NCI-H524 treated with DMSO at 0.1 percent for 48 hours (cell line): ENCODE measurements around the gene PCDHGC5.

Source experiments
- DNase-seq: peaks from one replicate; lab custom pipeline; 2025; lab: John Stamatoyannopoulos, UW

The PCDHGC5 gene

DNA sequence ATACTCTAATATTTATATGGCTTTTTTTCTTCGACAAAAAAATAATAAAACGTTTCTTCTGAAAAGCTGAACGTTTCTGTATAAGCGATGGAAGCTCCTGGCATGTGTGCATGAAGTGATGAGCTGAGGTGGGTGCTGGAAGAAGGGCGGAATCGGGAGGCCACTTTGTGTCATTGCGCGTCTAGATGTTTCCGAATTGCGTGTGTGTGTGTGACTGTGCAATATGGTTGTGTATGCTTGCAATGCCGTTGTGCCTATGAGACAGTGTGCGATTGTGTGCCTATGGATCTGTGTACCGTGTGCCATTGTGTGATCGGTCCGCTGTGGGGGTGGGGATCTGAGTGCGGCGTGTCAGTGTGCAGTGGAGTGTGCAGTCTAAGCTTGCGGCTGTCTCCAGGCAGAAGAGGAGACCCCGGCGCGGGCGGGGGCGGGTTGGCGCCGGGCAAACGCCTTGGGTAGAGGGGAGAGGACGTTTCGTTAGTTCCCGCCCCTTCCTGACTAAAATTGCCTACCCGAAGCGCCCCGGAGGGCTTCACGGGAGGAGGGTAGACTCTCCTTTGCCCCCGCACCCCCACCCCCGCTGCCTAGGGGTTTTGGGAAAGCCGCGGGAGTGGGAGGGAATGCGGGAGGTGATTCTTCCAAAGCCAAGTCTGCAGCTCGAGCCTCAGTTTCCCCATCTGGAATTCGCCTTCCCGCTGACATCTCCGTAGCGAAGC lies 24.2 kb downstream of the PCDHGC5 start:
- no peak for DNase-seq

DNA sequence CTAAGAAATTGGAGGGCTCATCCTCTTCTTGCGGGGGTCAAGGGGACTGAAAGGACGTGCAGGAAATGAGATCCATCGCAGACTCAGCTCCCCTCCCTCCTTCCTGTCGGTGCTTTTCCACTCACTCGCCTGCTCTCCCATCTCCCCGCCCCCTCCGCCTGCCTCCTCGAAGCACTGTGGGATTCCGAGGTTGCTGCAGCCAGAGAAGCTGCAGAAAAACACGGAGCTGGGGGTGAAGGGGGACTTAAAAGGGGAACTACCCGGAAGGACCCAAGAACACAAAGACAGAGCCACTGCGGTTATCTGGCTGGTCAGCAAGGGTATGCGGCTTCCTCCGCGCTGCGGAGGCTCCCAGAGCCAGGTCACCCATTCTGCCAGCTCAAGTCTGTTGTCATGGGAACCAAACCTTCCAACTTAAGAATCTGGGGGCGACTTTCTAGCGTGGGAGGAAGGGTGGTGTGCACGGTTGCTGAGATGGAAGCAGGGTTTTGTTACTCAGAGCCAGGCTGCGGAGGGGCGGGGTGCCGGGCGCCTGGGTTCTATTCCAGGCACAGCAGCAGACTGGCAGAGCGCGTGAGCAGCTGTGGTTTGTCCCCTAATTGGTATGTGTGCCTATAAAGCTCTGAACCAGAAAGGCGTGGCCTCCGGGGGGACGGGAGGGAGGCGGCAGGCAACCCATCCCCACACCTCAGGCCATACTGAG lies 24.9 kb downstream of the PCDHGC5 start:
- no peak for DNase-seq

DNA sequence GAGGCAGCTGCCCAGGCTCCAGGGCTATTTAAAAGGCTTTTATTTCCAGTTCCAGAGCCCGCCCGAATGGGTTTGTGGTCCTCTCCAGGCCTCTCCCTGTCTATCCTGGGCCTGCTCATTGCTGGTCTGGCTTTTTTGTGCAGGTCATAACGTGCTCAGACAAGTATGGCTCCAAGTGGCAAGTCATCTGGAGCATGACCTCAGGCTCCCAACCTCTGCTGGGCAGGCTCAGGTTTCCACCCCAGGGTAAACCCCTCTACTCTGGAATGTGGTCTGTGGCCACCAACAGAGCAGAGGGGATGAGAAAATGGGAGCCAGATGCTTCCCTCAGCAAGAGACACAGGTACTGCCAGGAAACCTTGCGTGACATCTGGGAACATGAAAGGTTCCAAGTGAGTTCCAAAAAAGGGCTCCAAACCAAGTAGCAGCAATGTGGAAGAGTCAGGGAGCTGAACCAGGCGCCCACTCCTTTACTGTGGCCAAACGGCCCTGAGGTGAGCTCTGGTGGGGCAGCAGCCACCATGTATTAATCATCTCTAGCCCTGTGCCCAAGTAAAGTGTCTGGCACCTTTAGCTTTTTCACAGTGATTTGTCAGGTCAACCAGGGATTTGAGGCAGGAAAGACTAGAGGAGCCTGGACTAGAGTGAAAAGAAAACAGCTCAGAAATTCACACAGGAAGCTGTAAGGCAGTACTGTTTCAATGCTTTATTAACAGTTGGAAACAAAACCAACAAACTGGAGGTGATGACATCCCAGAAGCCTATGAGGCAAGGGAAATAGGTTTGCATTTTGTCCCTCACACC lies 25.7 kb downstream of the PCDHGC5 start:
- no peak for DNase-seq

DNA sequence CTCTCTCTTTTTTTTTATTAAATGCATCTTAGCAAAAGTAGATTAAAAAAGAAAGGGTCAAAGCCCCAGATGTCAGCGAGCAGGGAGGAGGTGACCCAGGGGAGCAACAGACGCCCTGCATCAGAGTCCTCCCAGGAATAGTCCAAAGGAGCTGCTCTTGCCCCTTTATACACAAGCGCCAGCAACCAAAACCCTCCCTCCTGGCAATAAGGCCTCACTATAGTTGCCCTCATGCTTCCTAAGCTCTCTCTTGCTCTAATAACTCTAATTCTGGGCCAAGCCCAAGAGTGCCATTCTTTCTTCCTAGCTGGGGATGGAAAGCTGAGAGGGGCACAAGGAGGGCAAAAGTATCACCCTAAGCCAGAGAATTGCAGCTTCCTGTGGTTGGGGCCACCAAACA lies 26.3 kb downstream of the PCDHGC5 start:
- DNase-seq, result no peak

DNA sequence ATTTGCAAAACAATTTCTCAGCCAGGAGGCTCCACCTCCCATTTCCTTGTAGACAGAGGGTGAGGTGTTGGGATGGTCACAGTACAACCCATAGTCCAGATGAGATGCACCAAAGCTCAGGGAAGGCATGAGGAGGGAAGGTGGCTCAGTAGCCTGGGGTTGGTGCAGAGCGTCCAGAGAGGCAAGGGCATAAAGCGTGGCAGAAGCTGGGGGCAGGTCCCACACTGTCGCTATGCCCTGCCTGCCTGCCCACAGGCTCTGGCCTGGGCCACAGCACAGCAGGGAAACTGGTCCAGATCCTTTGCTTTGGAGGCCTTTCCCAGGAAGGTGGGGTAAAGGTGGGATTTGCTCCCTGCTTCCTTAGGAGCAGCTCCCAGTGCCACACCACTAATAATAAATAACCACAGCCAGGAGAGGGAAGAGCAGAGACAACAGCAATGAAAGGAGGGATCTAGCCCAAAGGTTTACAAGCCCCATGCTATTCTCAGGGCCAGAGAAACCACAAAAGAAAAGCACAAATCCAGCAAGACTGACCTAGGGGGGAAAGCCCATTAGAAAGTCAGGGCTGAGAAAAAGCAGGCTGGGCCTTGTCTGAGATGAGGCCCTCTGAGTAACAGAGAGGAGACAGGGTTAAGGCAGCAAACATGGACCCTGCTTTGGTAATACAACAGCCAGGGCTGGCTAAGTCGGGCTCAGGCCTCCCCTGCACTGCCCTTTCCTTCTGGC lies 27.2 kb downstream of the PCDHGC5 start:
- DNase-seq, result no peak

DNA sequence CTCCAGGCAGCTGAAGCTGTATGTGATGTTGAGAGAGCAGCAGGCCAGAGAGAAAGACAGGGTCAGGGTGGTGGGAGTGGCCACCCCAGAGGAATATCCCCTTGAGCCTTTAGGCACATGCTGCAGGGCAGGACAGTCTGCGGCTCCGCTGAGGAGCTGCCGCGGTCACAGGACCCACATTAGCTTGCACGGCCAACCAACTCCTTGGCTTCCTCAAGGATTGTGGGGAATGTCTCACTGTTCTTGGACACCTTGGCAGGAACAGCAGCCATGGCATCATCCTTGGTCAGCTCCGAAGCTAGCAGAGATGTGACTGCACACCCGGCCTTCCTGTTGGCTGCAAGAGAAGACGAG lies 27.8 kb downstream of the PCDHGC5 start:
- no peak for DNase-seq

DNA sequence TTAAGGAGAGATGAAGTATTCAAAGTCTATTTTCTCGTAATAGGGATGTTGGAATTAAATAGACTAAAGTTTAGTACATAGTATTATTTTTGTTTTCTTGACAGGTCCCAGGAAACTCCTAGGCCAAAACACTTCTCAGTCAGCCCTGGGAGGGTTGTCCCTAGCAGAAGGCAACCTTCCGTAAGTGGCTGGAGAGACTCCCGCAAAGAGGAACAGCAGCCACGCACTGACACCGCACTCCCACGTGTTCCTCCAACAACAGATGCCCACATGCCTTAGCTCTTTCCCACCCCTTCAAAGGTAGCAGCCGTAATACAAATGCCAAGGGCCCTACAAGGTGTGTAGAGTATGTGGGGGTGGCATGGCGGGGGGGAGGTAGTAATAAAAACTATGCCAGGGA lies 28.4 kb downstream of the PCDHGC5 start:
- DNase-seq, result no peak

DNA sequence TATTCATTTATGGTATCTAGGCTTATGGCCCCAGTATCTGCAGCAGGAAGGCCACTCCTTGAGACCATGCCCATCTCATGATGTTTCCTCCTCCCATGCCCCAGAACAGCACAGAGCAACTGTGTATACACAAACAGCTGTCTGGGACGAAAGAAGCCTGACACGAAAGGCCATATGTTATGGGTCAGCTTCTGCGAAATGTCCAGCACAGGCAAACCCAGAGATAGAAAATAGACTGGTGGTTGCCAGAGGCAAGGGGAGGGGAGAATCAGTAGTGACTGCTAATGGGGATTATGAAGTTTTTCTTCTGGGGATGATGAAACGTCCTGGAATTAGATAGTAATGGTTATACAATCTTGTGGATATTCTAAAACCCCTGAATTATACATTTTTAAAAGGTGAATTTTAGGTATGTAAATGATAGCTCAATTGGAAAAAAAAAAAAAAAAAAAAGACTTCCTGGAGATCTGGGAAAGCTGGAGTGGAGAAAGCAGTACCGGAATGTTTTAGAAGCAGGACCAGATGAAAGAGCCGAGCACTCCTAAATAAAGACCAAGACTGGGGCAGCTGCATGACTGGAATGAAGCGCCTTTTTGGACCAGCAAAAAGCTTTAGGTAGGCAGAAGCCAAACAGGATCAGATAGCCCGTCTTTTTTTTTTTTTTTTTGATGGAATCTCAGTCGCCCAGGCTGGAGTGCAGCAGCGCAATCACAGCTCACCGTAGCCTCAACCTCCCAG lies 29.2 kb downstream of the PCDHGC5 start:
- no peak for DNase-seq

DNA sequence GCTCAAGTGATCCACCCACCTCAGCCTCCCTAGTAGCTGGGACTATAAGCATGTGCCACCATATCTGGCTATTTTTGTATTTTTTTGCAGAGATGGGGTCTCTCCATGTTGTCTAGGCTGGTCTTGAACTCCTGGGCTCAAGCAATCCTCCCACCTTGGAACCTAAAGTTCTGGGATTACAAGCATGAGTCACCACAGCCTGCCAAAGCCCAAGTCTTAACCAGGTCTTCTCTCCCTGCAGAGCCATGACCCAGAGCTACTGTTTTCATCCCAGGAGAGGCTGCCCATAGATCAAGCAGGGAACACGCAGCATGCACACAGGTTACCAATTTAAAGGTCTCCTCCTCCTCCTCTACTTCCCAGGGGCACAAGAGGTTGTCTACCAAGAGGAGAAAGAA lies 29.7 kb downstream of the PCDHGC5 start:
- no peak for DNase-seq

DNA sequence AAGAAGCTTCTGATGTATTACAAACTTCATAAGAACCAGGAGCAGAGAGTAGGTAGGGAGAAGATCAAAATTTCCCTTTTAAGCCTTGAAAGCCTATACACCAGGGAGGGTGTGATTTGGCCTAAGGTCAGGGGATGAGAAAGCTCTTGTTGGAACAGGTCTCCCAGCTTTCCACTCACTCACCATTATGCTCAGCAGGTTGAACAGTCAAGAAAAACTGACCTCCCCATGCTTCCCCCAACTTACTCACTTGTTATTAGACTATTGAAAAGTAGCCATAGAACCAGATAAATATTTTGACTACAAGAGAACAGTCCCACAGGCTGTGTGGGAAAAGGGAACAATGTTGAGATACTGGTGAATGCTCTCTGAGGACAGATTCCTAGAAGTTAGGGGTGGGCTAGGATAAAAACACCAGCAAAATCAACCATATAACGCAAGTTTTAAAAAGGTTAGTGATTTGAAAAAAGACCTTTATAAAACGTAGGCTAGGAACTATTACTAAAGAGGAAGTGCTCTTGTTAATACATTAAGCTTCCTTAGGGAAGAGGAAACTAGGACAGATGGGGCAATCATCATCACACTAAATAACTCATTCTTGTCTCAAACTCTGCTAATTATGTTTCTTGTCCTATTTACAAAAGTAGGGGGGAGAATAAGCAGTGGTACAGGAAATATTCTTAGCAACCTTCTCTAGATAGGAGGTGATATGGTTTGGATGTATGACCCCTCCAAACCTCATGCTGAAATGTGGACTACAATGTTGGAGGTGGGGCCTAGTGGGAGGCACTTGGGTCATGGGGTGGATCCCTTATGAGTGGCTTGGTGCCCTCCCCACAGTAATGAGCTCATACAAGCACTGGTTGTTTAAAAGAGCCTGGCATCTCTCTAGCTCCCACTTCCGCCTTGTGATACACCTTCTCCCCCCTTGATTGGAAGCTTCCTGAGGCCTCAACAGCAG lies 31.0 kb downstream of the PCDHGC5 start:
- no peak for DNase-seq

DNA sequence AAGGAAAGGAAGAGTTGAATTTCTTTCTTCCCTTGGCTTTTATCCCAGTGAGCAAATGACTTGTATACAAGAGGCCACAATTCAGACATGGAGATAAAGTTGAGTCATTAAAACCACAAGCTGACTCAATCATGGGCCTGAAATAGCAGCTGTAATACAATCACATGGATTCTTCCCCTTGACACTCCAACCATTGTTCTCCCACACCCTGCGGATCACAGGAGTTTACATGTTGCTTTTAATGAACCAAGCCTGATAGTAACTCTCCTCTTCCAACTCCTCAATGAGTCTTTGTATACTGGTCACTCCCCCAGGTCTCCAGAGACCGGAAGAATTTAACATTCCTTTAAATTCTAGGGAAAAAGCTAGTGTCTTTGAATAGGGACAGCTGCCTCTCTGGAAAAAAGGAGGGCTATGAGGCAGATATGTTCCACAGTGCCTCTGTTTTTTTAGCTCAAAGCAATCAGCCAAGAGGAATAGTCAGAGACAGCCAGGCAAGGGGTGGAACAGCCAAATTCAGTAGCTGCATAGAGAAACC lies 32.4 kb downstream of the PCDHGC5 start:
- DNase-seq, result no peak

DNA sequence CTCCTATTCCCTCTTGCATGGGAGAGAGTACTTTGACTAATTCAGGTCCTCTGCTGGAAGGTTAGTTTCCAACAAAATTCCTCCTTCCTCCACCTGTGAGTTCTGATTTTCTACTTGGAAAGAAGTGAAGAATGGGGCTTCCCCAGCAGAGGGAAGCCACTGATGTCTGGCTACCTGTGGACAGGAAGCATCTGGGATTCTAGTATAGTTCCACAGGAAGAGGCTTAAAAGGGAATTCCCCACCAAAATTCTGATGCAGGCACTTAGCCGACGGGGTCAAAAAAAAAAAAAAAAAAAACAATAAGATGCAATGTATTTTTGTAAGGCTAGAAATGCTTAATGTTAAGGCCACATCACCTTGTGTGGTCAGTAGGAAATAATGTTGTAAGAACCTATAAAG lies 33.4 kb downstream of the PCDHGC5 start:
- DNase-seq, result no peak

DNA sequence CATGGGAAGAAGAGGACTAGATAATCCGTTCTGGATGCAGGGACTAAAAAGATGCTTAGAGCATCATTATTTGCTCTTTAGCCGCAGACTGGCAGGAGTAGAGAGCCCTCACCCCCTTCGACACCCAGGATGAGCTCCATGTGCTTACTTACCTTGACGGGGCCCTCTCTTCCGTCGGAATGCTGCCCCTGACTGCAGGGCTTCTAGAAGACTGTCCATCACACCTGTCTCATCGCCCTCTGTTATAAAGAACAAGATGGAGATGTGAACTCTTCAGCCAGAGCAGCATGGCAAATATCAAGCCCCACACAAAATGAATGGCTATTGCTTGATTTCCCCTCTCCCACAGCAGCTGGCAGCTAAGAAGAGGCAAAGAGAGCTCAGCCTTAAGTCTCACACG lies 35.1 kb downstream of the PCDHGC5 start:
- DNase-seq, result no peak

DNA sequence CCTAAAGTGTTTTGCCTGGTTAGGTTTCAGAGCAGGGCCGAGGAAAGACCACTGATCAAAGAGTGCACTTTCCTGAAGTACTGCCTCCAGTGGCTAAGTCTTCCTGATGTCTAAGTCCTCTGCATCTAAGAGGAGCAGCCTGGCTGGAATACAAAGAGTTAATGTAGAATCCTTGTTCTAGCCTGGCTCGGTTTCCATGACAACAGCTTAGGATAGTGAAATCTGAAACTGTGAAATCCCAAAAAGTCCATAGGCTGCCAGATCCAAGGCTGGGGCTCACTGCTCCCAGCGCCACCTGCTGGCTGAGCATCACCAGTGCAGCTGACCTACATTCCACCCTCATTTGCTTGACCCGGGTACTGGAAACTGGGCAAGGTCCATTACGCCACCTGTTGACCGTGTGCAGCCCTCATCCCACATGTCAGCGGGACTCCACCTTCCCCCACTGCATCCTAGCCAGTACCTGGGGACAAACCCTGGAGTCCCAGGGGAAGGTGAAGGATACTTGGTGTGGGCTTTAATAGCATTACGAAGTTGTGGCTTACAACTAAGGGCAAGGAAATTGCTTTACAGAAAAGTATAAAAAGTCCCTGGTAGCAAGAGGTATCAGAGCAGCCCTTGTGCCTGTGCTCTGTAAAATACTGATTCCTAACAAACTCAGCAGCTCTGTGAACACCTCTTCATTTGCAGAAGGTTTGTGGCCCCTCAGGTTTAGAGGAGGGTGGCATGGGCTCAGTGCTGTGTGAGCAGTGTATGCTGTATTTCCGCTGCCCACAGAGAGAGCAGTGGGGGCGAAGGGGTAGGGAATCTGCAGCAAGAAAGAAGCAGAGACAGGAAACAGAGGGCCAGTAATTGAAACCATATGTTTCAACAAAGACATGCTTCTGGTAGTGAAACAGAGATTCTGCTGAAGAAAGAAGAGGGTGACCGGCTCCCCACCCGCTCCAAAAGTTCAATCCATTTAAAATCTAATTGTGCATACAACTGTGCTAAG lies 36.0 kb downstream of the PCDHGC5 start:
- DNase-seq, result peak; percentile 87

DNA sequence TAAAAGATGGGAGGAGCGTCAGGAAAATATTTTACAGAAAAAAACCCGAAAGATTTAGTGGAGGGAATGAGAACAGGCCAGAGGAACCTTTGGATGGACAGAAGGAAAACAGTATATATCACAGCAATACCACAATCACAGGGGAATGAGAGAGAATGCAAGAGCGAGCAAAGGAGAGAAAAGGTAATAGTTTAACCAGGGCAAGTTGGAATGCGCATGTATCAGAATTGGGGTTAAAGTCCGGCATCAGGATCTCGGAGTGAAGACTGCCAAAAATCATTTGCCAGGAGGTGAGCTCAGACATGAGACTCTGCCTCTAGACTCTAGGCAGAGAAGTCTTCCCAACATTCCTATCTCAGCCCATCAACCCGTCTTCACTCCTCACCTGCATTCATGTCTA lies 36.8 kb downstream of the PCDHGC5 start:
- no peak for DNase-seq

DNA sequence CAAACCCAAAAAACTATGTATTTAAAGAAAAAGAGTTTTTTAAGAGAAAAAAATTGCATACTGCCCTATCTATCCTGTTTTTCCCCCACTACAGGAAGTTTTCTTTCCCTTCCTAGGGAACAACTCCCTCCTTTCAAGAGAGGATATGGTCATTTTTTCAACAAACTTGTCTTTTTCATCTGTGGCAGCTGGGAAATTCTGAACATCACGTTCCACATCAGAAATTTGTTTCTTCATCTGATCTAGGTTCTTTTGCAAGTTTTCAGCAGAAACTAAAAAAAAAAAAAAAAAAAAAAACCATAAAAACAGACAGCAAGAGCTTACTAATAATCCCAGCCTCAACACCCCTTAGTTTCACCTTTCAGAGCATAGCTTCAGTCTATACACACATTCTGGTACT lies 38.5 kb downstream of the PCDHGC5 start:
- no peak for DNase-seq

DNA sequence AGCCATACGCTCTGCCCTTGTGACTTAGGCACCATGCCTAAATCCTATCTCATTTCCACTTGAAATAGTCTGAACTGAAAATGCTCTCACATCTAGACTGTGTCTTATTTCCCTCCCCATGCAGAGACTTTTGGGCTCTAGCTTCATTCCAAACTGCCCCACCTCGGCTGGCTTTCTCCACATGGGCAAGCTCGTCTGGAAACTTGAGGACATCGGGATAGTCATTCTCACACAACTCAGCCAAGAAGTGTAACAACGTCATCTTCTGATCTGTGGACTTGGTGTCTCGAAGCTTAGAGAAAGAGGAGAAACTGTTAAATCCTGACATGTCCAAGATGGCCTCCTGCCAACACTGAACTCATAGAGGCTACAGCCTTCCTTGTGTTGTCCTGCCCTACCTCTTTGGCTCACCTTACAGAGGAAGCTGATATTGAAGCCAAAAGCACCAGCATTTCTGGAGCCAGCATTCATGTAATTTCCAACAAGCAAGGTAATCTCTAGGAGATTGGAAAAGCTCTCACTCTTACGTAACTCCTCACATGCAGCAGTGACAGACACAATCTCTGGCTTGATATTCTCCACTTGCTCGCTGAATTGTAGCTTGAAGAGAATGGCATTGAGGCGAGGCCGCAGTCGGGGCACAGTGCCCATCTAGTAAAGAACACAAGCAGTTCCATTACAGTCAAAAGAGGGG lies 39.6 kb downstream of the PCDHGC5 start:
- DNase-seq, result no peak

DNA sequence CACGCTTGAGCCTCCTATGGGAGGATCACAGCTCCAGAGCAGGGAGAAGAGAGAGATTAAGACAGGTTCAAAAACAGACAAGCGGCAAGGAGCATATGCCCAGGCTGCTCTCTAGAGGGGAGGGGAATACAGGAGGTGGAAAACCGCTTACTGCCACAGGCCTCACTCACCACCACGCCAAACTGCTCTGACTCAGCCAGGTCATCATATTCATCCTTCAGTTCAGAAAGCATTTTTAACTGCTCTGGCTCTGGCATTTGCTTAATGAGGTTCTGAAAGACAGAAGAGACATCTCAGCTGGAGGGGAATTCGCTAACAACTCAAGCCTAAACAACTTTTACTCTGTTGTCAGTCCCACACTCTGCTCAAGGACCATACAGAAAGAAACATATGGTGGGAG lies 40.1 kb downstream of the PCDHGC5 start:
- DNase-seq, result no peak
